Effector memory CD4-positive, alpha-beta T cell (primary cell): ENCODE data around the gene SYNC.

ENCODE experiments used
- DNase-seq, 3 donors: peaks; one replicate each; pipeline ENCODE4 v3.0.0-alpha.2; 2020
- H3K27ac ChIP-seq: 2 replicates; pipeline ENCODE4 v1.7.0; 2013; ENCODE audit warnings: mild to moderate bottlenecking, low read length, moderate library complexity; ENCODE audit not compliant: insufficient read depth, poor library complexity, severe bottlenecking
- H3K27me3 ChIP-seq: replicated peaks from 2 replicates; pipeline ENCODE4 v1.7.0; 2013; ENCODE audit warnings: mild to moderate bottlenecking, low read length; ENCODE audit not compliant: insufficient read depth, control insufficient read depth, poor library complexity, severe bottlenecking
- H3K36me3 ChIP-seq: 2 replicates; pipeline ENCODE4 v1.7.0; 2013; ENCODE audit warnings: mild to moderate bottlenecking, low read length, moderate library complexity; ENCODE audit not compliant: control insufficient read depth, insufficient read depth
- H3K4me1 ChIP-seq: 2 replicates; pipeline ENCODE4 v1.7.0; 2013; ENCODE audit warnings: low read length, mild to moderate bottlenecking; ENCODE audit not compliant: control insufficient read depth, insufficient read depth, poor library complexity, severe bottlenecking
- H3K4me3 ChIP-seq: 2 replicates; pipeline ENCODE4 v1.7.0; 2013; ENCODE audit warnings: low read length, low read depth, mild to moderate bottlenecking; ENCODE audit not compliant: insufficient read depth, poor library complexity, severe bottlenecking
- H3K9me3 ChIP-seq: 2 replicates; pipeline ENCODE4 v1.7.0; 2013; ENCODE audit warnings: mild to moderate bottlenecking, low read length, moderate library complexity; ENCODE audit not compliant: control insufficient read depth

Gene SYNC

DNA sequence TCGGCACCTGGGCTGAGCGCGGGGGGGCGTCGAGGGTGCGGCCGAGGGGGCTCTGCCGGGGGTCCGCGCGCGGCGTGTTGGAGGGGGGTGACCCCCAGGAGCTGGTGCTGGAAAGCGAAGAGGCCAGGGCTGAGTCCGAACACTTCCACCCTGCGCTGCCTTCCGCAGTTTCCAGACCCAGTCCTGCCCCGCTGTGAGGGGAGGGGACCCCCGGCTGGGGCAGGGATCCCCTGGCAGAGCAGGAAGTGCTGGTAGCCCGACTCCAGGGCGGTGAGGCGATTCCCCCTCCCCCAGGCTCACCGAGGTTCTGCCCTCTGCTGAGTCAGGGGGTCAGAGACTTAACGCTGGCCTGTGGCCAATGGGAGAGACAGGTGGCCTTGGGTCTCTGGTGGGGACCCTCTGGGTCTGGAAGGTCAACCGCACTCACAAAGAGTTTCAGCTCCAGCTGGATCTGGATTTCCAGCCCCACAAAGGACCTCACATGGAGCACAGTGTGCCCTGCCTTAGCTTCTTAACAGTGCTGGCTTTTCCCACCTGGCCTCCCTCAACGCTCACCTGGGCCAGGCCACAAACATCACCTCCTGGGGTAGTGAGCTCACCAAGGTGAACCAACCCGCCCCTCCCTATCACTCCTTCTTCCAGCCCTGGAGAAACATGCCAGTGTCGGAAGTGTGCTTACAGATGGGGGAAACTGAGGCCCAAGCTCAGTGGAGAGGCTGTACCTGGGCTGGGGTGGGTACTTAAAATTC lies 39.8 kb upstream of the SYNC start:
- peaks cover 7% of the 10 kb centered on the region for H3K4me1 ChIP-seq
- peak overlapping the region; percentile 29 for H3K4me3 ChIP-seq
- no peaks in the 10 kb centered on the region for H3K9me3 ChIP-seq
- no peaks in the 10 kb centered on the region for H3K36me3 ChIP-seq
- H3K27ac ChIP-seq, result no peak overlapping the region
- H3K27me3 ChIP-seq, result peaks cover 16% of the 10 kb centered on the region
- DNase-seq, result no peak

DNA sequence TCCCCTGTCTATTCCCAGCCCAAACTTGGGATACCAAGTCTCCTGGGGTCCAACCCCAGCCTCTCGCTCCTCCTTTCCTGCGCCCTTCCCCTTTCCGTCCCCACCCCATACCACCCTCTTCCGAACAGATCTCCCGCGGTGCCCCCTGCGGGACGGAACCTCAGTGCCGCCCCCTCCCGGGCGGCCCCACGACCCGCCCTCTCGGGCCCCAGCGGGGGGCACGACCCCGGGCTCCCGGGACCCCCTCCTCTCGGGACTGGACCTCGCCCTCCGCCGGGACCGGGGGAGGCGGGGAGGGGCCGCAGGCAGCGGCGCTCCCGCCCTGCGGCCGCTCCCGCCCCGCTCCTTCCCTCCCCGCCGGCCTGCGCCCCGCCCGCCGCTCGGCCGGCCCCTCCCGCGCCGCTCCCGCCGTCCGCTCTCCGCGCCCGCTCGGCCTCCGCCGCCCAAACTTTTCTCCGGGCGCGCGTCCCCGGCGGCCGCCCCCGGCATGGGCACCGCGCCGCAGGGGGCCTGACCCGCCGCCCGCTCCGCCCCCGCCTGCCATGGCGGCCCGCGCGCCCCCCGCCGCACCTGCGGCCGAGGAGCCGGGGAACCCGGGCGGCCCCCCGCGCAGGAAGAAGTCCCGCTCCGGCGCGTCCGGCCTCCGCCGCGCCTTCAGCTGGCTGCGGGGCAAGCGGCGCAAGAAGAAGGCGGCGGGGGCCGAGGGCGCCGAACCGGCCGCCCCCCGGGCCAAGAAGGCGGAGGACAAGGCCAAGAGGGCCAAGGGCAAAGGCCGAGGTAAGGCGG lies 39.0 kb upstream of the SYNC start:
- Histone ChIP-seq H3K27ac (no peak overlapping the region), H3K36me3 (no peaks in the 10 kb centered on the region), H3K4me1 (peaks cover 7% of the 10 kb centered on the region), H3K27me3 (peaks cover 16% of the 10 kb centered on the region), H3K4me3 (peak overlapping the region; percentile 52), H3K9me3 (no peaks in the 10 kb centered on the region)
- no peak for DNase-seq

DNA sequence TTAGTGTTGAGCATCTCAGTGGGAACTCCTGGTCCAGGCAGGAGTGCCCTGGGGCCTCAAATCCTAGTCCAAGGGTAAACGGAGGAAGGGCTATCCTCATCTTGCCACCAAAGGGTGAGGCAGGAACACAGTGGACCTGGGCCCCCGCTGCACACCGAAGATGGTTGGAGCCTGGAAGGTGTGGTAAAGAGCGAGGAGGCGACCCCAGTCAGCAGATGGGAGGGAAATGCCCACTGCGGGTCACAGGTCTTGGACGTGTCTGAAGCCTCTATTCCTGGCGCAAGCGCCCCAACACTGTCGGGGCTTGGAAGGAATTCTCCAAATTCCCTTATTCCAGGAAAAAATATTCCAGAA lies 38.5 kb upstream of the SYNC start:
- H3K27me3 ChIP-seq, result peaks cover 16% of the 10 kb centered on the region
- no peaks in the 10 kb centered on the region for H3K36me3 ChIP-seq
- H3K27ac ChIP-seq, result no peak overlapping the region
- H3K4me1 ChIP-seq, result peaks cover 7% of the 10 kb centered on the region
- H3K4me3 ChIP-seq, result peak overlapping the region; percentile 52
- H3K9me3 ChIP-seq, result no peaks in the 10 kb centered on the region
- no peak for DNase-seq

DNA sequence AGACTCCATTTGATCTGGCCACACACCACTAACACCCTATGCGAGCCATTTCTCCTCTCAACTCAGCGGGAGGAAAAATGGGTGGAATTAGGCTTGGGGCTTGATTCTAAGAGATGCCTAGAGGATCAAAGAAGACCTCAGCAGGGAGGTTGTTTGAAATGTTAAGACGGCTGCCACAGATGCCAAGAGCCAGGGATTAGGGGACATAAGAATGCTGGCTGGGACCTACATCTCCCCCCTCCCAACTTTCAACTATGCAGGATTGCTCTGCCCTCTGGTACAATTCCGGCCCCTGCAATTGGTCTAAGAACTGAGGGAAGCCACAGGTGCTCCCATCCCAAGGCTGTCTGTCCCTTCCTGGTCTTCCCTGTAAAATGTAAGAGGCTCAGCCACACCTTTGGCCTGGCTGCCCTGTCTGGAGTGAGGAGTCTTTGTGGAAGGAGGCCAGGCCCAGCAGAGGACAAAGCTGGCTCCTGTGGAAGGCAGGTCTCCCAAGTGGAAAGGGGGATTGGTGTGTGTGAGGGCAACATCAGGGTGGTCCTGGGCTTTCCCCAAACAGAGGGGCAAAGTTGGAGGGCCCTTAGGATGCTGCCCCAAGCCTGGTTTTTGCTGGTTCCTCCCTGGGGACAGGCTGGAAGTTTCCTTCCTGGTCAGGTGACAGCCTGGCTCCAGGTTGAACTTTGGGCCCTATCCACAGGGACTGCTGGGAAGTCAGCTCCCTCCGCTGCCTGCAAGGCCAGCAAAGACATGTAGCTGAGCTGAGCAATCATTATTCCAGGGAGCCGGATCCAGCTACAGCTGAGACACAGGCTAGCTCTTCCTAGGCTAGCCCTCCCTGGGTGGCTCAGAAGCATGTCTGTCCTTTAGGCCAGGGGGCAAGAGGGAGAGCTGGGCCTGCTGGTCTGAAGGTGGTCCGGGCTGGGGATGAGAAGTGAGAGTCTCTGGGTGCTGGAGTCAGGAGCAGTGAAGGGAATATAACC lies 34.5 kb upstream of the SYNC start:
- H3K9me3 ChIP-seq, result no peaks in the 10 kb centered on the region
- peaks cover 7% of the 10 kb centered on the region for H3K27me3 ChIP-seq
- no peak overlapping the region for H3K4me3 ChIP-seq
- DNase-seq, result no peak
- H3K27ac ChIP-seq, result no peak overlapping the region
- H3K4me1 ChIP-seq, result peaks cover 4% of the 10 kb centered on the region
- H3K36me3 ChIP-seq, result no peaks in the 10 kb centered on the region

DNA sequence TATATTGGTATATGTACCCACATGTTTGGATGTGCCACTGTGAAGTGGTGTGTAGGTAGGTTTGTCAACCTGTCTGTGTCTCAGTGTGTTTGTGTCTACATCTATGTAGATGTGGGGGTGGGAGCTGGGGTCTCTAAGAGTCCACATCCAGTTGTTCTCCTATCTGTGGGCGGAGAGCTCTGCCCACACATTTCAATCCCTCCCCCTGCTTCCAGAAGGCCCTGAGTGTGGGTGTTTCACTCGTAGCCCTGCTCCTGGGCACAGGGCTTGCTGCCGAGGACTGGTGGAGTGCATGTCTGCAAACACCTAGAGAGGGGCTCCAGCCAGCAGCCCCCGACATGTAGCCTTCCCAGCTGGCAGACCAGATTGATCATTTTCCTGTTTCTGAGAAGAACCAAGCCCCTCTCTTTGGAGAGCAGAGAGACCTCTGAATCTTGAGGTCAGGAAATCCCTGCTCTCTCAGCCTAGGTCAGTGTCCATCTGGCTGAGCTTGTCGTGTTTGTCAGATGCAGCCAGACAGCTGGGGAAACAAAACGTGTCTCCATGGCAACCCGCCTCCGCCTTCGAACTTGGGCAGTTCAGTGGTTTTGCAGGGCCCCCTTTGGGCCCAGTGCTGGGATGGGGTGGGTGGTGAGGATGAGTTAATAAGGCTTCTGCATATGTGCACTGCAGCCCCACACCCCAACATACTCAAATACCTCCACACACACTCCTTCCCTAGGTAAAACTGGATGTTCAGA lies 31.2 kb upstream of the SYNC start:
- no peaks in the 10 kb centered on the region for H3K36me3 ChIP-seq
- no peak overlapping the region for H3K27ac ChIP-seq
- H3K4me3 ChIP-seq, result no peak overlapping the region
- H3K27me3 ChIP-seq, result no peaks in the 10 kb centered on the region
- H3K4me1 ChIP-seq, result no peaks in the 10 kb centered on the region
- no peaks in the 10 kb centered on the region for H3K9me3 ChIP-seq
- DNase-seq, result no peak

DNA sequence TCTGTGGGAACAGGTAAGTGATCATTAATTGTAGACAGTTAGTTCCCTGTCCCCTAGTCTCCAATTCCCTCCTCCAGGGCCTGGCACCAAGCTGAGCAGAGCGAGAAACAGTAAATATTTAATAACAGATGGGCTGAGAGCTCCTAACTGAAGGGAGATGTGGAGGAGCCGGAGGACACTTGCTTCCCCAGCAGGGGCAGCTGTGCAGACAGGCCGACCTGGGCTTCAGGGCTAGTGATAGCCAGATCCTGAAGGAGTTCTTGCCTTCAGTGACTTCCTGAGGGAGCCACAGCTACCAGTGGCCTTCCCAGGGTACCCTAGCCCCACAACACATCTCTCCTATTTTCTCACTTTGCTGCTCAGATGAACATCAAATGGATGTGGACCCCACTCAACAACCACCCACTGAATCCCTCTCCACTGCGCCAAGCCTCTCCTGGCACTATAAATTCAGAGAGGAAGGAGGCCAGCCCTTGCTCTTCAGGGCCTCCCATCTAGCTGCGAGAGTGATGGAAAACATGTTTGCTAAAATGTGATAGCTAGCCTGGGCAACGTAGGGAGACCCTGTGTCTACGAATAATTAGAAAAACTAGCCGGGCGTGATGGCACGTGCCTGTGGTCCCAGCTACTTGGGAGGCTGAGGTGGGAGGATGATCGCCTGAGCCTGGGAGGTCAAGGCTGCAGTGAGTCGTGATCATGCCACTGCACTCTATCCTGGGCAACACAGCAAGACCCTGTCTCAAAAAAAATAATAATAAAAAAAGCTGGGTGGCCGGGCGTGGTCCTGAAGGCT lies 26.9 kb upstream of the SYNC start:
- no peaks in the 10 kb centered on the region for H3K36me3 ChIP-seq
- no peak overlapping the region for H3K27ac ChIP-seq
- DNase-seq, result no peak
- H3K9me3 ChIP-seq, result no peaks in the 10 kb centered on the region
- H3K4me3 ChIP-seq, result no peak overlapping the region
- H3K27me3 ChIP-seq, result no peaks in the 10 kb centered on the region
- no peaks in the 10 kb centered on the region for H3K4me1 ChIP-seq

DNA sequence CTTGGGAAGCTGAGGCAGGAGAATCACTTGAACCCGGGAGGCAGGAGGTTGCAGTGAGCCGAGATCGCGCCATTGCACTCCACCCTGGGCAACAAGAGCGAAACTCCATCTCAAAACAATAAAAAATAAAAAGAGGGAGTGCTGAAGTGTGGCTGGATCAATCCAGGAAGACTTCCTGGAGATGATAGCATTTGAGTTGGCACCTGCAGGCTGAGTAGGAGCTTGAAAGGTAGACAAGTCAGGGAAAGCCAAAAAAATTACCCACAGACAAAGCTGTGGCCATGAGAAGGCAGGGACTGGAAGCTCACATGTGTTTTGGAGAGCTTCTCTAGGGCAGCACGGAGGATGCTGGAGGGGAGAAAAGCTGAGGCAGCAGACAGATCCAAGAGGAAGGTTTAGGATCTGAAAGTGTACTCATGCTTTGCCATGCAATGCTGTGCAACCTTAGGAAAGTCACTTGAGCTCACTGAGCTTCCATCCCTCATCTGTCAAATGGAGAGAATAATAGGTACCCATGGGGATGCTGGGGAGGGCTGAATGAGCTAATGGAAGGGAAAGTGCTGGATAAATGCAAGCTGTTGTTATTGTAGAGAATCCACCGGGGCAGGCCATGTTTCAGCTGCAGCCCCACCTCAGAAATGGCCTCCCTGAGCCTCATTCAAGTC lies 26.0 kb upstream of the SYNC start:
- Histone ChIP-seq H3K4me1 (no peaks in the 10 kb centered on the region), H3K27me3 (no peaks in the 10 kb centered on the region), H3K9me3 (no peaks in the 10 kb centered on the region), H3K36me3 (no peaks in the 10 kb centered on the region), H3K27ac (no peak overlapping the region), H3K4me3 (no peak overlapping the region)
- no peak for DNase-seq

DNA sequence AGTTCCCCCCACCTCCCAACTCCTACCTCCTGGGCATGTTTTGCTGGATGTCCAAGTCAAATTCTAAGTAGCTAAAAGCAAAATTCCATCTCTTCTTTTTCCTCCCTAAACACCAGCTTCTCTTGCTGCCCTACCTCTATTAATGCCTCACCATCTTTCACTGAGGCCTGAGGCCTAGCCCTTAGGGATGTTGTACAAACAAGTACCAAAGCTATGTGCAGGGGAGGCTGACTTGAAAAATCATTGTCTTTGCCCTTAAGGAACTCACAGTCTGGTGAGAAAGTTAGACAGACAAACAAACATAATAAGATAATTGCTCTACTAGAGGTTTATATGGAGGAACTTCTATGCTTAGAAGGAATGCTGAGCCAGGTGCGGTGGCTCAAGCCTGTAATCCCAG lies 25.3 kb upstream of the SYNC start:
- DNase-seq, result no peak
- Histone ChIP-seq H3K9me3 (no peaks in the 10 kb centered on the region), H3K27ac (no peak overlapping the region), H3K4me3 (no peak overlapping the region), H3K36me3 (no peaks in the 10 kb centered on the region), H3K4me1 (no peaks in the 10 kb centered on the region), H3K27me3 (no peaks in the 10 kb centered on the region)
